Activated naive CD4-positive, alpha-beta T cell treated with anti-CD3 and anti-CD28 coated beads, Interleukin-2, amount 50 U/mL, for 72 hours (primary cell): Measurements from ENCODE around the gene RGS11. TPM values are rescaled to one million over a fixed set of nuclear protein-coding genes. Genes with fewer than 3 reads are reported as not detected.

Source experiments
- ATAC-seq, 2 donors: fragments of 150-1000 bp; cut with Tn5 transposase; 2 replicates each; pipeline ENCODE4 v1.10.0; 2021; ENCODE audit warnings: mild to moderate bottlenecking in 2 of 2, moderate library complexity in 2 of 2
- DNase-seq, 2 donors: peaks; one replicate each; pipeline ENCODE4 v3.0.0; 2021 to 2022; ENCODE audit warnings: low spot score in 2 of 2
- H3K27ac Mint-ChIP-seq, 2 donors: one replicate each; pipeline ENCODE4 v1.8.0; 2022; ENCODE audit warnings: mild to moderate bottlenecking in 2 of 2, mixed read lengths in 2 of 2
- H3K36me3 Mint-ChIP-seq, 2 donors: one replicate each; pipeline ENCODE4 v1.8.0; 2022; ENCODE audit warnings: mixed read lengths in 2 of 2
- H3K9me3 Mint-ChIP-seq, 2 donors: one replicate each; pipeline ENCODE4 v1.8.0; 2022; ENCODE audit warnings: mixed read lengths in 2 of 2
- total RNA-seq, 2 donors: library from RNA; stranded (reverse); gene quantifications; one replicate each; pipeline ENCODE4 v1.2.3, GENCODE V29; 2022

Gene RGS11
- total RNA-seq, 2 donors from 2014 or later, result 0.14 TPM; not detected in 1

DNA sequence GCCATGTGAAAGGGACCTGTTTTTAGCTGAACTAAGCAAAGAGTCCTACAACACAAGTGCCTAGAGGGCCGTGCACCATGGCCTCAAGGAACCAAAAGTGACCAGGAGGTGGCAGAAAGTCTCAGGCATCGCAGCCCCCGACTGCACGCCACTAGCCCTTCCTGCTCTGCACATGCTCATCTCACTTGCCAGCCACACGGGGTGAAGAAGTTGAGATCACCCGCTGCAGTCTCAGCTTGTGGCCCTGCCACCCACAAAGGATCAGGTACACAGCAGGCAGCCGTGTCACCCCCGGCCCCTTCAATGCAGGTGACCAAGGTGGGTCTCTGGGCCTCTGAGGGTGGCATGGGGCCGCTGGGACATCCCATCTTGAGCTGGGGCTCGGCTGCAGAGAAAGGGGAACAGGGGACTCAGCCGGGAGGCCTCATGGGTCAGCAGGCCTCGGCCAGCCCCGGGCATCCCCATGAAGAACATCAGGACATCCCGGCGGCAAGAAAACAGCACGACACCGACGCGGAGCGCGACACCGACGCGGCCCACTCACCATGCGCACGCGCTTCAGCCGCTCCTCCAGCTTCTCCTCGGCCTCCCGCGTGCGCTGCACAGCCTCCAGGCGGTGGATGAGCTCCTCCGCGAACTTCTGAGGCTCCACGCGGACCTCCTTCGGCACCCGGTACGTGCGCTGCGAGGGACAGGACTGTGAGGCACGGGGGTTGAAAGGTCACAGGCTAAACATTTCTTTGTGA lies 28.2 kb upstream of the RGS11 start:
- DNase-seq (no peak), ATAC-seq (peak in 1 of 2 donors; percentile 20)
- no peaks in the 10 kb centered on the region for H3K36me3 Mint-ChIP-seq
- H3K27ac Mint-ChIP-seq, result no peak overlapping the region
- no peaks in the 10 kb centered on the region for H3K9me3 Mint-ChIP-seq

DNA sequence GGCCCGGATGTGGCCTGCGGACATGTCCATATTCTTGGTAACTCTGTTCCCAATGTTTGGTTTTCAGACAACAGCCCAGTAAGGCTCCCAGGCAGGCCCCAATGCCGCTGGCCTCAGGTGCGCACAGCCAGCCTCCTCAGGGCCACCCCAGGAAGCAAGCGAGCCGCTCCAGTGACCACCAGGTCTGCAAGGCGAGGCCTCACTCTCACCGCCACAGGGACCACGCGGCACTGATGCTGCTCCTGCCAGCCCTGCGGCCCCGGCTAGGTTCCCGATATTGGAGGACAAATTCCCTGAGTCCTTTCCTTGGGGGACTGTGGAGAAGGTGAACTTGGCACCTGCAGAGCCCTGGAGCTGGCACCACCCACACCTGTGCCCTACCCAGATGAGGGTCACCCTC lies 26.2 kb upstream of the RGS11 start:
- no peak for DNase-seq
- Mint-ChIP-seq H3K9me3 (no peaks in the 10 kb centered on the region), H3K36me3 (no peaks in the 10 kb centered on the region), H3K27ac (no peak overlapping the region)
- ATAC-seq, result no peak

DNA sequence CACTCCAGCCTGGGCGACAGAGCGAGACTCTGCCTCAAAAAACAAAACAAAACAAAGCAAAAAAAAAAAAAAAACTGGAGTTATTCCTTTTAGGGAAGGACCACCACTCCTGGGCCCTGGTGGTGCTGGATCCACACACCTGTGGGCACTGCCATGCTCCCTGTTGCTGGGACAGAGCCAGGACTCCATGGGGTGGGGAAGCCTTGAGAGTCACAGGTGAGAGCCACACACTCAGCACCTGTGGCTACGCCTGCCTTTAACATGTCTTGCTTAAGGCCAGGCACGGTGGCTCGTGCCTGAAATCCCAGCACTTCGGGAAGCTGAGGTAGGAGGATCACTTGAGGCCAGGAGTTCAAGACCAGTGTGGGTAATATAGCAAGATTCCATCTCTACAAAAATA lies 25.5 kb upstream of the RGS11 start:
- ATAC-seq, result no peak
- DNase-seq, result no peak
- Mint-ChIP-seq H3K36me3 (no peaks in the 10 kb centered on the region), H3K9me3 (no peaks in the 10 kb centered on the region), H3K27ac (no peak overlapping the region)

DNA sequence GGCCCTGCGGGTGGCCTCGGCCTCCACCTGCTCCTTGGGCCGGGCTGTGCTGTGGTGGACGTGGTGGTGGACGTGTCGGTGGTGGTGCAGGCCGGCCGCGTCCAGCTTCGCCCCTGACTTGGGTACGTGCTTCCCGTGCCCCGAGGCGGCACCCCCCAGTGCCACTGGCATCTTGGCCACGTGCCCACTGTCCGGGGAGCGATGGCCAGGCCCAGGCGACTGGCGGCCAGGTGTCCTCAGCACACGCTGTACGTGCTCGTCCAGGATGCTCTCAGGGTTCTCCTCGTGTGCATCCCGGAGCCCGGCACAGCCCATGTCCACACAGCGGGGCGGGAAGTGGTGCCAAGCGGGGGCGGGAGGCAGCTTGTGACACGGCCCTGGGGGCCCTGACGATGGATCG lies 22.1 kb upstream of the RGS11 start:
- no peaks in the 10 kb centered on the region for H3K36me3 Mint-ChIP-seq
- DNase-seq, result no peak
- H3K9me3 Mint-ChIP-seq, result no peaks in the 10 kb centered on the region
- no peak overlapping the region for H3K27ac Mint-ChIP-seq
- ATAC-seq, result no peak

DNA sequence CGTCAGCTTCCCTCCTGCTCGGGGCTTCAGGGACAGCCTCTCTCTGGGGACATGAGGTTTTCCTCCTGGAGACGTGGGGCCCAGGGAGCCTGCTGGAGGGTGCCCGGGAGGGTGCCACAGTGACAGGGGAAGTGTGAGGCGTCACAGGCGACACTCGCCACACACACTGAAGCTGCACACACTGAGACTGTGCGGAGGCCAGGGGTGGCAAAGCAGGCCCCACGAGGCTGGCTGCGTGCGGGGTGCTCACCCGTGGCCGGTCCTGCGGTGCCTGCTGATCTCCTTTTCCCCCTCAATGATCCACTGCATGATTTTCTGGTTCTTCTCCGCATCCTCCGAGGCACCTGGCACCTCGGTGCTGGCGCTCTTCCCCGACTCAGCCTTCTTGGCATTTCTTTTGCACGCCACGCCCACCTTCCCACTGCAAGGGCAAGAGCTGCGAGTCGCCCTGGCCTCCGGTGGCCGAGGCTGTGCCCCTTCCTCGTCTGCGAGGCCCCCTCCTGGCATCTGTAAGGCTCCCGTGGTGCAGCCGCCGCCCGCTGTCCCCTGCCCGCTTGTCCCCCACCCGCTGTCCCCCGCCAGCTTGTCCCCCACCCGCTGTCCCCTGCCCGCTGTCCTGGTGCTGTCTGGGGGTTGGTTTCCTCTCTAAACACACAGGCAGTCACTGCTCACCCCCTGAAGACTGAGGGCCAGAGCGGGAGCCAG lies 21.2 kb upstream of the RGS11 start:
- ATAC-seq, result no peak
- no peak overlapping the region for H3K27ac Mint-ChIP-seq
- H3K9me3 Mint-ChIP-seq, result no peaks in the 10 kb centered on the region

DNA sequence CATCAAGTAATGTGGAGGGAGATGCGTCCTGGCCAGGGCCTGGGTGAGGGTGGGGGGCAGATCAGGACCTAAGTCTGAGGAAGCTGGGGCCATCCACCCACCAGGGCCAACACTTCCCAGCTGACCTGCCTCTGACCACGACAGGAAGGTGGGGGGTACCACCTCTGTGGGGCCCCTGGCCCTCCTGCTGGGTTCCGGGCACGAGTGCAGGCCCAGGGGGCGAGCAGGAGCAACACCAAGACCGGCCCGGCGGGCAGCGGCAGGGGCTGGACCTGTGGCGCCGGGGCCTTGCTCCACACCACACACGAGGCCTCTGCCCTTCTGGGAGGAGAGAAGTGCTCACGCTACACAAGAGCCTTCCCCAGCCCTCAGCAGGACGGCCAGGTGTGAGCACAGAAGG lies 20.5 kb upstream of the RGS11 start:
- DNase-seq, result no peak
- ATAC-seq, result no peak
- Mint-ChIP-seq H3K36me3 (peaks cover 0 to 6% of the 10 kb centered on the region in 2 donors), H3K27ac (no peak overlapping the region), H3K9me3 (no peaks in the 10 kb centered on the region)

More for the DNA sequence above, 21.2 kb upstream of the RGS11 start:
- H3K36me3 Mint-ChIP-seq, result peaks cover 0 to 6% of the 10 kb centered on the region in 2 donors
- no peak for DNase-seq

DNA sequence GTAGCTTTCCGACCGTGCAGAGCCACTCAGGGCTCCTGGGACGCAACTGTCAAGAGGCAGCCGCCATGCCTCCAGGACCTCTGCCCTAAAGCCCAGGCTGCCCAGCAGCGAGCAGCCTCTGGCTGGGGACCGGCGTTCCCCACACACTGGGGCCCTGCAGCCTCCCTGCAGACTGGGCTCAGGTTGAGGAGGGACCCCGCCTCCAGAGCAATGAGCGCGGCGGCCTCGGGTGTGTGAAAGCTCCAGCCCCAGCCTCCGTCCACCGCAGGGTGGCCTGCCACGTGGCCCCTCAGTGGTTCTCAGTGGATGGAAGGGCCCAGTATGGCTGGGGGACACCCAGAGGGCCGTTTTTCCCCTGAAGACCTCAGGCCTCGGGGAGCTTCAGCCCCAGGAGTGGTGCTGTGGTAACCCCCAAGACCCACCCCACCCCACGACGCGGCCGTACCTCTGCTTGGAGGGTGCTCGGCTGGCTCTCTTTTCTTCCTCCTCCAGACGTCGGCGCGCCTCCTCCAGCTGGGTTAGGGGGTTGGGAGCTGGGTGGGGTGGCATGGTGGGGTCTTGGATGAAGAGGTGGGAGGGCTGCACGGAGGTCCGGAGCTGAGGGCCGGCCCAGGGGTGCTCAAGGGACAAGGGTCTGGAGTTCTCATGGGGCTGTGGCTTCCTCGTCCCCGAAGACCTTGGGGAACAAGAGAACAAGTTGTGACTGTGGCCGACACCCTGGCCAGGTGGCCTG lies 17.5 kb upstream of the RGS11 start:
- Mint-ChIP-seq H3K9me3 (no peaks in the 10 kb centered on the region), H3K27ac (no peak overlapping the region), H3K36me3 (peaks cover 0 to 6% of the 10 kb centered on the region in 2 donors)
- ATAC-seq (no peak), DNase-seq (no peak)

DNA sequence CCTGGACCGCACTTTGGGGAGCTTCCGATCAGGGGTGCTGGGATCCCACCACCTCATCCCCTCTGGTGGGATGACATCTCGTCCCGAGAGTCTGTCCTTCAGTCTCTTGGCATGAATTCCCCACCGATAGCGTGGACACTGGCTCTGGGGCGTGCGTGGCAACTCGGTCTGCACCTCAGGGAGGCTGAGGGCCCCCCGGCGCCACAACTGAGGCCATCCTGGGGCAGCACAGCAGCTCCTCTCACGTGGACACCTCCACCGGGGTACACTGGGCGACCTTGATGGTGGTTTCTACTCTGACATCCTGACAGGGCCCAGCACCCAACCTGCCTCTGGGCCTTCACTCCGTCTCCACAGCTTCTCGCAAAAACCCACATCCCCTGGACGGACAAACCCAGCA lies 15.8 kb upstream of the RGS11 start:
- H3K9me3 Mint-ChIP-seq, result no peaks in the 10 kb centered on the region
- no peak for ATAC-seq
- H3K36me3 Mint-ChIP-seq, result peaks cover 0 to 6% of the 10 kb centered on the region in 2 donors
- no peak for DNase-seq
- peak overlapping the region in 1 of 2 donors; percentile 36 for H3K27ac Mint-ChIP-seq

DNA sequence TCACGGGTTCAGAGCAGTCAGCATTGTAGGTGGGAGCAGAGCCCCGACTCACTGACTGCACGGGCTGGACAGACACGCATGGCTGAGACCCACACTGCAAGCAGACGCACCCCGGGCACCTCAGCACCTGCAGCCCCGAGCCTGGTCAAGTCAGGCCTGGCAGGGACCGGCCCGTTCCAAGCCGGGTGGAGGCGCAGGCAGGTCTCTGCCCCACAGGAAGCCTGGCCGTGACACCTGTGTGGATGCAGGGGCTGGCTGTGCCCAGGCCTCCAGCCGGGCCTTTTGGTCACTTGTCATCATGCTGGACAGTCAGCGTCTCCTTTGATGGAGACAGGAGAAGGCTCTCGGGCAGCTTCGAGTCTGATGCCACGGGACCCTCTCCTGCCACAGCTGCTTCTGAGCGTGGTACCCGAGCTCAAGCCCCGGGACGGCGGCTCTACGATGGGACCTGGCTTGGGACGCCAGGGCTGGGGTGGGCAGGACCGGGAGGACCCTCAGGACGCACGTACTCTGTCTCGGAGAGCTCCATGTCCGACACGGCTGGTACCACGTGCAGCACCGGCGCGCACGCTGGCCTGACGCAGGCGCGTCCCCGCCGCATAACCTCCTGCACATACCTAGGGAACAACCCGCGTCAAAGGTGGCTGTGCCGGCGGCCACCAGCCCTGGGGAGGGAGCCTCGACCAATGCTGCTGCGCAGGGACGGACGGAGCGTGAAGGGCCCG lies 15.1 kb upstream of the RGS11 start:
- peak overlapping the region in 1 of 2 donors; percentile 25 for H3K27ac Mint-ChIP-seq
- ATAC-seq (no peak), DNase-seq (no peak)
- H3K36me3 Mint-ChIP-seq, result peaks cover 0 to 6% of the 10 kb centered on the region in 2 donors
- no peaks in the 10 kb centered on the region for H3K9me3 Mint-ChIP-seq

DNA sequence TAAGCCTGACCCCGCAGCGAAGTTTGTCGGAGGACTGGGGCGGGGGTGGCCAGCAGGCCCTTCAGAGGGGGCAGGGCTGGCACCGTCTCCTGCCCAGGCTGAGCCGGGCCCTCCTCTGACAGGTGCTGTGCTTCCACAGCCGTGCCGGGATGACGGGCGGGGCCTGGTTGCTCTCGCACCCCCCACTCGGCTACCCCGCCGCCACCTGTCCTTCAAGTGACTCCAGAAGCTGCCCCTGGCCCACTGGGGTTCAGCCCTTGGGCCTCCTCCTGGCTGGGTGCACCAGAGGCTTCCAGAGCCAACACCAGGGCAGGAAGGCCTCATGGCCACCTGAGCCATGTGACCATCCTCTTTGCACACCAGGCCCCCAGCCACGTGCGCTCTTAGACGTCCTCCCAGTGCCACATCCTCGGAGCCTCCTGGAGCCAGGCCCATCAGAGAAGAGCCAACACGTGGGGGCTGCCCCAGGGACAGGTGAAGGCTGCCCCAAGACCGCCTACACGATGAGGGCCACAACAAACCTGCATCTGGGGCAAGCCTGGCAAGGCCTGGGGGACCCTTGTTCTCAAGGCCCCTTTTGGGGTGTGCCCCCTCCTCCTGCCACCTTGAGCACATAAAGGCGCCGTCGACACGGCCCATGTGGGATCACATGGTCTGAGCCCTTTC lies 14.4 kb upstream of the RGS11 start:
- peaks cover 0 to 6% of the 10 kb centered on the region in 2 donors for H3K36me3 Mint-ChIP-seq
- no peak for DNase-seq
- H3K9me3 Mint-ChIP-seq, result no peaks in the 10 kb centered on the region
- no peak for ATAC-seq
- peak overlapping the region in 1 of 2 donors; percentile 25 for H3K27ac Mint-ChIP-seq

DNA sequence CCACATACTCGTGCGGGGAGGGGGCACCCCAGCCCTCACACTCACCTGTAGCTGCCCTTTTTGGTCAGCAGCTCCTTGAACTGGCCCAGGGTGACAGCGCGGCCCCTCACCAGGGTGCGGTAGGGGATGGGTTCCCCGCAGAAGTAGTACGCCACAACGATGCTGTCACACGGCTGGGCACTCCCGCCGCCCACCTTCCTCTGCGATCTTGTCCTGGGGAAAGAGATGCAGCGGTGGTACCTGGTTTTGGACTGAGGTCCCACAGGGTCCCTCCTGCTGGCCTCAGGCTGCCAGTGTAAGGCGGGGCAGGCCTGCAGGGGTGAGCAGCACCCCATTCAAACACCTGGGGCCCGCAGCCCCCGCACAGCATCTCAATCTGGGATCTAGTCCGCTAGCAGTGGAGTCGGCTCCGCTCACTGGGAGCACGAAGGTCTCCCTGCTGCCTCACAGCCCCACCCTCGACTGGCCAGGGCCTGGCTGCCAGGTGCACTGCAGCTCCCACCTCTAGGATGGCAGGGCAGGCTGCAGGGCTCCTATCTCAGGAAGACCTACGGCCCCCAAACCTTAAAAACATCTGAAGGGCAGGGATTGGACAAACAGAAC lies 13.8 kb upstream of the RGS11 start:
- H3K9me3 Mint-ChIP-seq, result no peaks in the 10 kb centered on the region
- no peak overlapping the region for H3K27ac Mint-ChIP-seq
- H3K36me3 Mint-ChIP-seq, result peaks cover 0 to 6% of the 10 kb centered on the region in 2 donors

DNA sequence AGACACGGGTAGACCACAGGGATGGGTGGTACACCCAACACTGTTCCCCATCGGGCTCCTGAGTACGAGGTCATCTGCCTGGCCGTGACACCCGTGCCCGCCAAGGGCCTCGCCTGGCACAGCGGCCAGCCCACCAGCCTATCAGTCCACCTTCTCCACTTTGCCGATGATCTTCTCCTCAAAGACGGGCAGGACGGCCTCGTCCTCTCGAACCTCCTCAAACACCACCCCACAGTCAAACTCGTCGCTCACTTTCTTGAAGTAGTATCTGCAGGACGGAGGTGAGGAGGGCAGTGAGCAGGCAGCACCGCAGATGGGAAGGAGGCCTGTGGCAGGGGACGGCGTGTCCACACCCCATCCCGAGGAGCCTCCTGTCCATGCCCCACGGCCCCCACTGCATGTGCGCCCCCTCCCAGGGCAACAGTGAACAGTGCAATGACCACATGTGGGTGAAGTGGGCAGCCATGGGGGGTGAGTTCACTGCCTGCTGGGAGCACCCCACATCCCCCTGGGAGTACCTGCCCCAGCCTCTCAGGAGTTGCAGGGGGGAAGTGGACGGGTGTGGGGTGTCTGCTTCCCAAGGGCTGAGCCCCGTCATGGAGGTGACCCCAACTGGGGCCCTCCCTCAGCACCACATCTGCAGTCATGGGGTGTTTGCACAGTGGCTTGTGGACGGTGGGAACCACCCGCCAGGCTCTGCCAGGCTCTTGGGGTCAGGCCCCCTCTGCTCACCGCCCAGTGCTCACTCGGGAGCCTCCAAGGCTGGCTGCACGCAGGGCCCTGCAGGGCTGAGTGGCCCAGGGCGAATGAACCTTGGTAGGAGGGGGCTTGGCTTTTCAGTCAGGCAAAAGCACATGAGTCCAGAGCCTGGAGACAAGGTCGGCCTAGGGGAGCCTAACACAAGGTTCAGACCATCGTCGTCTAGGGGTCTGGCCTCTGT lies 12.5 kb upstream of the RGS11 start:
- DNase-seq (no peak), ATAC-seq (no peak)
- Mint-ChIP-seq H3K36me3 (peaks cover 0 to 6% of the 10 kb centered on the region in 2 donors), H3K9me3 (no peaks in the 10 kb centered on the region), H3K27ac (no peak overlapping the region)

More for the DNA sequence above, 13.8 kb upstream of the RGS11 start:
- DNase-seq, result no peak
- no peak for ATAC-seq

DNA sequence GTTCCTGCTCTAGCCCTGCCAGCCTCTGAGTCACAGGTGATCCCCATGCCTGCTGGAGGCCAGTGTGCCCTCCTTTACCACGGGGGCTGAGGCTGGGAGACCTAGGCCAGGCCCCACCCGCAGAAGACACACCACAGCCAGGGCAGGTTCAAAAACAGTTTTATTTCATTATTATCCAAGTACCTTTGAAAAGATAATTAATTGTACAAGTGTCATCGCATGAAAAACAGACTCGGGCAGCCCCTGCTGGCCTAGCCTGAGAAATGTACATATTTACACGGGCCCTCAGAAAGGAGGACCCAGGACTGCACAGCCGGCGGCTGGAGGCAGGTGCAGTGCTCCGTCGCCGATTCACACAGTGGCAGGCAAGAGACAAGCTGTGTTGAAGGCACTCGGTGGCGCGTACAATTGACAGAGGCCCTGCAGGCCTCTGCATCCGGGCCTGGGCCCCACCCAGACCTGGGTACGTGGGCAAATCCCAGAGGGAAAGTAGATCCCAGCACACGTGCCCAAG lies 11.6 kb upstream of the RGS11 start:
- Mint-ChIP-seq H3K36me3 (peaks cover 0 to 2% of the 10 kb centered on the region in 2 donors), H3K27ac (no peak overlapping the region), H3K9me3 (no peaks in the 10 kb centered on the region)
- no peak for DNase-seq
- ATAC-seq, result no peak

DNA sequence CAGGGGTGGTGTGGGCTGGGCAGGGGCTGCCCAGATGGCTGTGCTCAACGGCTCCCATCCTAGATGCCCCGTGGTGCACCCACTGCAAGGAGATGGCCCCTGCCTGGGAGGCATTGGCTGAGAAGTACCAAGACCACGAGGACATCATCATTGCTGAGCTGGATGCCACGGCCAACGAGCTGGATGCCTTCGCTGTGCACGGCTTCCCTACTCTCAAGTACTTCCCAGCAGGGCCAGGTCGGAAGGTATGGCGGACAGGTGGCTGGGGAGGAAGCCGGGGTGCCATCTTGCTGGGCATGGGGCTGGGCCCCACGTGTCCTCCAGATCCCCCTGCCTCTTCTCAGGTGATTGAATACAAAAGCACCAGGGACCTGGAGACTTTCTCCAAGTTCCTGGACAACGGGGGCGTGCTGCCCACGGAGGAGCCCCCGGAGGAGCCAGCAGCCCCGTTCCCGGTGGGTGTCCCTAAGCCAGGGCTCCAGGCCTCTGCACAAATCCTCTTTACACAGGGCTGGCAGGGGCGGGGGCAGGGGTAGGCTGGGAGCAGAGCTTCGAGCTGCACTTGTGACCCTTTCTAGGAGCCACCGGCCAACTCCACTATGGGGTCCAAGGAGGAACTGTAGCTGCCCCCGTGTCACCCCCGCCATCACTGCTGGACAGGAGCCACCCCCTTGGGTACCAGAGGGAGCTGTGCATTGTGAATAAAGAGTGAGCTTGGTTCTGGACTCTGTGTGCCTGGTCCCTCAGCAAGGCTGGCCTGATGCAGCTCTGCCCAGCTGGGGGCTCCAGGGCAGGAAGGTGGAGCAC lies 10.9 kb upstream of the RGS11 start:
- ATAC-seq (no peak), DNase-seq (no peak)
- H3K36me3 Mint-ChIP-seq, result no peaks in the 10 kb centered on the region
- no peaks in the 10 kb centered on the region for H3K9me3 Mint-ChIP-seq
- no peak overlapping the region for H3K27ac Mint-ChIP-seq
